Gastroesophageal sphincter (tissue), 3 donors: Measurements from ENCODE around the gene MED17.

Experiments
- CTCF ChIP-seq, 4 experiments: fragments of 200-600 bp in 2 of 4; fragments of 450-650 bp in 2 of 4; sonication (generic) in 1 of 4; IDR thresholded peaks; one replicate each; pipeline ENCODE4 v1.5.1; 2017 to 2019; ENCODE audit warnings: antibody characterized with exemption in 4 of 4, mild to moderate bottlenecking in 2 of 4, moderate library complexity in 2 of 4
- POLR2A ChIP-seq, 2 donors: fragments of 450-650 bp; IDR thresholded peaks; one replicate each; pipeline ENCODE4 v1.6.1; 2017; ENCODE audit warnings: antibody characterized with exemption in 2 of 2, mild to moderate bottlenecking in 2 of 2, moderate library complexity in 1 of 2
- POLR2AphosphoS5 ChIP-seq: sonication (generic); formaldehyde crosslinking; IDR thresholded peaks from one replicate; pipeline ENCODE4 v1.6.1; 2017; ENCODE audit warnings: antibody characterized with exemption

GRCh38 chr11:93813974-93814373 lies 29.9 kb downstream of the MED17 start:
- TF ChIP-seq POLR2A (IDR thresholded peaks at IDR 0.05), result no peak
- TF ChIP-seq CTCF (IDR thresholded peaks at IDR 0.05), result no peak
- TF ChIP-seq POLR2AphosphoS5, result no peak
